Choroid plexus epithelial cell (primary cell): ENCODE measurements around the gene TNFAIP1.

Experiments
- DNase-seq: peaks from one replicate; pipeline ENCODE4 v3.0.0-alpha.2; 2010; ENCODE audit warnings: low read depth
- H3K4me3 ChIP-seq: 2 replicates; pipeline ENCODE4 v1.5.1; 2011; ENCODE audit warnings: low read depth, mild to moderate bottlenecking, control low read depth, low read length, moderate library complexity
- TF ChIP-seq, protein P1 (sequence below): conservative IDR thresholded peaks from 2 replicates; pipeline ENCODE4 v1.5.1; 2011; ENCODE audit warnings: low read depth, mild to moderate bottlenecking, control low read depth, inconsistent platforms, low read length, moderate library complexity

The TNFAIP1 gene

DNA sequence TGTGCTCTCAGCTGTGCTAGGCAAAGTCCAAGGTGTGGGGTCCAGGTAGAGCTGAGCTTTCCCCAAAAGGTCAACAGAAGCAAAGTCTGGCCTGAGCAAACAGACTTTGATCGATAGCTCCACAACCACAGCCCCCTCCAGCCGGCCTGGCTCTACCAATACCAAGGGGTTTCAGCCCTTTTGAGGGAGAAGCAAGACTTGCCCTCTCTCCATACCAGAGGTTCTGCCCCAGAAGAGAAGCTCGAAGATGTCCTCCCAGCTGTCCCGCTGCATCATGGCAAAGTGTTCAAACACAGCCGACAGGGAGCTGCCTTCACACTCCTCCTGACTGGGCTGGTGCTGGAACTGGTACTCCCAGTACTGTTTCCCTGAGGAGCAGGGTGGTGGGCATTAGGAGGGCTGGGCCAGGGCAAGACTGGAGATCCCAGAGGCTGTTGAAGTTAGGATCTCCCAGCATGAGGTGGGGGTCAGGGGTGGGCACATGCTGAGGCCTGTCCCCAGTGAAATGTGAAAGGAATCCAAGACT, 32.8 kb downstream of the TNFAIP1 start:
- DNase-seq = no peak
- no peak overlapping the region for H3K4me3 ChIP-seq
- TF ChIP-seq, protein P1, sequence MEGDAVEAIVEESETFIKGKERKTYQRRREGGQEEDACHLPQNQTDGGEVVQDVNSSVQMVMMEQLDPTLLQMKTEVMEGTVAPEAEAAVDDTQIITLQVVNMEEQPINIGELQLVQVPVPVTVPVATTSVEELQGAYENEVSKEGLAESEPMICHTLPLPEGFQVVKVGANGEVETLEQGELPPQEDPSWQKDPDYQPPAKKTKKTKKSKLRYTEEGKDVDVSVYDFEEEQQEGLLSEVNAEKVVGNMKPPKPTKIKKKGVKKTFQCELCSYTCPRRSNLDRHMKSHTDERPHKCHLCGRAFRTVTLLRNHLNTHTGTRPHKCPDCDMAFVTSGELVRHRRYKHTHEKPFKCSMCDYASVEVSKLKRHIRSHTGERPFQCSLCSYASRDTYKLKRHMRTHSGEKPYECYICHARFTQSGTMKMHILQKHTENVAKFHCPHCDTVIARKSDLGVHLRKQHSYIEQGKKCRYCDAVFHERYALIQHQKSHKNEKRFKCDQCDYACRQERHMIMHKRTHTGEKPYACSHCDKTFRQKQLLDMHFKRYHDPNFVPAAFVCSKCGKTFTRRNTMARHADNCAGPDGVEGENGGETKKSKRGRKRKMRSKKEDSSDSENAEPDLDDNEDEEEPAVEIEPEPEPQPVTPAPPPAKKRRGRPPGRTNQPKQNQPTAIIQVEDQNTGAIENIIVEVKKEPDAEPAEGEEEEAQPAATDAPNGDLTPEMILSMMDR = no peak

DNA sequence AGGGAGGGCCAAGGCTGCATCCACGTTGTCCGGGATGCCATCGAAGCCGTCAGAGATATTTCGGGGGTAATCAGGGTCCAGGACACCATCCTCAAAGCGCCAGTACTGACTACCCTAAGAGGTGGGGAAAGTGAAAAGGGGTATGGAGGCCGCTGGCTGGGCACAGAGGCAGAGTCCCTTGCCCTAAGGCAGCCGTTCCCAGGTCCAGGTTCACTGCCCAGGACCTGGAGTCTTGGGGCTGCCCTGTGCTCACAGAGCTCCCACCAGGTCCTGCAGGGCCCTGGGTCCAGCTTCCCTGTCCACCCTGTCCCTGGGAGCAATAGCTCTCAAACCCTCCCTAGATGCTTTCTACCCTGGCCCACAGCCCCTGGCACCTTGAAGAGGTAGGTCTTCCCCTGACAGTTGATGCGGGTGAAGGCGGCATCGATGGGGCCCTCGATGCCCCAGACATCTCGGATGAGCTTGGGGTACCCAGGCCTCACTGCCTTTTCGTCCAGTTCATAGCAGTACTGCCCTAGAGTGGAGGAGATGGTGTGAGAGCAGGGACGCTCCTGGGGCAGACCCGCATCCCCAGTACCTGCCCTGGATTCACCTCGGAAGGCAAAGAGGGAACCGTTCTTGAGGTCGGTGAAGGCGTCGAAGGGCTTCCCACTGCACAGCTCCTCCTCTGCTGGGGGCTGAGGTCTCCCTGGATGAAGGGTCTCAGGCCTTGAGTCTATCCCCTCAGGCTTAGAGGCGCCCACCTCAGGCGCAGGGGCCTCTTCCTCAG, 33.5 kb downstream of the TNFAIP1 start:
- TF ChIP-seq, protein P1 = no peak
- no peak overlapping the region for H3K4me3 ChIP-seq
- no peak for DNase-seq

DNA sequence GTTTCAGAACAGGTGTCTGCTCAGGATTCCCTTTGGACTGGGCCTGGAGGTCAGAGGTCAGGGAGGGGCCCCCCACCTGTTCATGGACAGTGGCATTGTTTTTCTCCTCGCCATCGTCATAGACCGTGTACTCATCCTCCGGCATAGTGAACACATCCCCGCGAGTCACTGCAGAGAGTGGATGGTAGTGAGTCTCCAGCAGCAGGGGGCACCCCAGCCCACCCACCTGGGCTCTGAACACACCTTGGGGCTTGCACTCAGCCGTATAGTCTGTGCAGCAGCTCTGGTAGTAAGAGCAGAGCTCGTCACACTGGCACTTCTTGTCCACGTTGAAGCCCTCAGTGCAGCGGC, 34.1 kb downstream of the TNFAIP1 start:
- no peak overlapping the region for H3K4me3 ChIP-seq
- TF ChIP-seq, protein P1 = no peak
- no peak for DNase-seq

DNA sequence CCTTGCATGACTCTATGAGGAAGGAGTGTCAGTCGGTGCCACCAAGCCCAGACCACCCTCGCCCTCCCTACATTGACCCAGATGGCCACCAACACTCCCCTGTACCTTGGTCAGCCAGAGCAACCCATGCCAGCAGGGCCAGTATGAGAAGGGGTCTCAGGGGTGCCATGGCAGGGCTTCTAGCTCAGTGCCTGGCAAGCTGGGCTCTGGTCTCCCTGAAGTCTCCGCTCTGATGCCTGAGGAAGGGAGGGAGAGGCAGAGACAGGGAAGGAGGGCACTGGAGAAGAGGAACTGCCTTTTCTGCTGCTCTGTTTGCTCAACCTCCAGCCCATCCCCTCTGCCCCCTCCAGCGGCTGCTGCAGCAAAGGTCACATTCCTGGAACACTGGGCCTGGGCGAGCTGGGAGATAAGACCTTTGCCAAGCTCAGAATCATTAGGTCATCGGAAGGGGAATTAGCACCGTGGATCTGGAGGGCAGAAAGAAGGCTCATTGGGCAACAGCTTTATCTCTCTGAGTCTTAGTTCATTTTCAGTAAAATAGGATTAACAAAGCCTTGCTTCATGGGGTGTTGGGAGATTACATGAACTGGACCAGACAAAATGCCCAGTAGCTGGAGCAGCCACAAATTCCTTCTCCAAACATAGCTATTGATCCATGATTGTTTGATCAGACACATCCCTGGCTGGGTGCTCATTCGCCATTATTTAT, 34.6 kb downstream of the TNFAIP1 start, which contains the start of gene VTN:
TSS of gene VTN (minus strand) at position 273 of the 709 bp plus-strand sequence. CDS start at position 169, 104 bp downstream.
- DNase-seq = peak; percentile 26
- H3K4me3 ChIP-seq = peak within 1 kb of the TSS; percentile 56
- TF ChIP-seq, protein P1 = no peak

DNA sequence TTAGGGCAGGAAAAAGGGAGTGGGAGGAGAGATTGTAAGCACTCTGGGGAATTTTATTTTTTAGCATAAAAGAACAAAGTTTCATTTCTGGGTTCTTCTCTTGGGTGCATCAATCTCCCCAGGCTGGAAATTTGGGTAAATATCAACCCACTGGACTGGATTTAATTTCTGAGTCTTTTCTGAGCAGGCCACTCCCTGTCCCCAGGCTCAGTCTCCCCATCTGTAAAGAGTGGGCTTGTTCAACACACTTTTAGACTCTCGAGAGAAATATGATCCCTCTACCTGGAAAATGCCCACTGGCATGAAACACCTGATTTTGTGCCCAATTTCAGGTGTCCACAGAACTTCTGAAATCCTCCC, 35.2 kb downstream of the TNFAIP1 start:
- TF ChIP-seq, protein P1 = no peak
- no peak overlapping the region for H3K4me3 ChIP-seq
- DNase-seq = no peak

DNA sequence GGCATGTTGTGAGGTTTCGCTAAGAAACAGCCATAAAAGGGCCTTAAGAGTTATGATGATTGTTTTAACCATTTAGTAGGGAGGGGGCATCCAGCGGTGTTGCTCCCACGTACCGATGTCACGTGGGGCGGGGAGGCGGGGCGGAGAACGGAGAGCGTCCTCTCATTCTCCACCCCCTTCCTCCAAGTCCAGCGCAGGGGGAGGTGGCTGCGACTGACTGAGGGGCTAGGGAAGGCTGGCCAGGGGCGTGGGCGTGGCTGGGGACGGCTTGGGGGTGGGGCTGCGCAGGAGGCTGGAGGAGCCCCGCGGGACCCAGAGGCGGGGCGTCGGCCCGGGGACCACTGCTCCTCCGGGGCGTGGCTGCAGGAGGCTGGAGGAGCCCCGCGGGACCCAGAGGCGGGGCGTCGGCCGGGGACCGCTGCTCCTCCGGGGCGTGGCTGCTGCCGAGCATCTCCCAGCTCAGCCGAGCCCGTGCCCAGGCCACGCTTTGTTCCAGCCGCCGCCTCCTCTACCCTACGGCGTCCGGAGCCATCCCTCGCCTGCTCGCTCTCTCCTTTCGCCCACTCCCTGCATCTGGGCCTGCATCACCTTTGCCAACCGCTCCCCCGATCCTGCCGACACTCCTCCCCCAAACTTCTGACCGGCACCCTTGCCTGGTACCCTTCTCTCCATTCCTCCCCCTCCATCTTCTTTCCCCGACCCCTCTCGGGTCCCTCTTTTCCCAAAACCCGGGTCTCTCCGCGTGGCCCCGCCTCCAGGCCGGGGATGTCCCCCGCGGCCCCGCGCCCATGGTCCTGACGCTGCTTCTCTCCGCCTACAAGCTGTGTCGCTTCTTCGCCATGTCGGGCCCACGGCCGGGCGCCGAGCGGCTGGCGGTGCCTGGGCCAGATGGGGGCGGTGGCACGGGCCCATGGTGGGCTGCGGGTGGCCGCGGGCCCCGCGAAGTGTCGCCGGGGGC, 36.0 kb downstream of the TNFAIP1 start, which contains the start of gene SARM1:
TSS of gene SARM1 (plus strand) at position 450 of the 958 bp plus-strand sequence. CDS start at position 789, 339 bp downstream.
- DNase-seq = peak; percentile 79
- TF ChIP-seq, protein P1 = no peak
- peak within 1 kb of the TSS; percentile 56 for H3K4me3 ChIP-seq
